Vagina (tissue), 2 donors: ENCODE data around the gene MAK.
A peak's percentile ranks its signal among the peaks of the same experiment; 100 is the strongest.

Experiments used
- POLR2A ChIP-seq, 2 donors: fragments of 450-650 bp; IDR thresholded peaks; one replicate each; pipeline ENCODE4 v1.6.1; 2017; ENCODE audit warnings: antibody characterized with exemption in 2 of 2, mild to moderate bottlenecking in 2 of 2, moderate library complexity in 2 of 2
- POLR2AphosphoS5 ChIP-seq, 2 donors: sonication (generic); formaldehyde crosslinking; IDR thresholded peaks; one replicate each; pipeline ENCODE4 v1.9.0; 2017; ENCODE audit warnings: antibody characterized with exemption in 2 of 2, mild to moderate bottlenecking in 2 of 2, low read depth in 1 of 2; ENCODE audit not compliant: insufficient read depth in 1 of 2
- TF ChIP-seq, protein P1 (sequence below), 3 experiments: fragments of 450-650 bp in 2 of 3; fragments of 200-600 bp in 1 of 3; sonication (generic) in 1 of 3; IDR thresholded peaks; one replicate each; pipeline ENCODE4 v1.5.1; 2017 to 2019; ENCODE audit warnings: antibody characterized with exemption in 3 of 3, mild to moderate bottlenecking in 2 of 3, moderate library complexity in 2 of 3

DNA sequence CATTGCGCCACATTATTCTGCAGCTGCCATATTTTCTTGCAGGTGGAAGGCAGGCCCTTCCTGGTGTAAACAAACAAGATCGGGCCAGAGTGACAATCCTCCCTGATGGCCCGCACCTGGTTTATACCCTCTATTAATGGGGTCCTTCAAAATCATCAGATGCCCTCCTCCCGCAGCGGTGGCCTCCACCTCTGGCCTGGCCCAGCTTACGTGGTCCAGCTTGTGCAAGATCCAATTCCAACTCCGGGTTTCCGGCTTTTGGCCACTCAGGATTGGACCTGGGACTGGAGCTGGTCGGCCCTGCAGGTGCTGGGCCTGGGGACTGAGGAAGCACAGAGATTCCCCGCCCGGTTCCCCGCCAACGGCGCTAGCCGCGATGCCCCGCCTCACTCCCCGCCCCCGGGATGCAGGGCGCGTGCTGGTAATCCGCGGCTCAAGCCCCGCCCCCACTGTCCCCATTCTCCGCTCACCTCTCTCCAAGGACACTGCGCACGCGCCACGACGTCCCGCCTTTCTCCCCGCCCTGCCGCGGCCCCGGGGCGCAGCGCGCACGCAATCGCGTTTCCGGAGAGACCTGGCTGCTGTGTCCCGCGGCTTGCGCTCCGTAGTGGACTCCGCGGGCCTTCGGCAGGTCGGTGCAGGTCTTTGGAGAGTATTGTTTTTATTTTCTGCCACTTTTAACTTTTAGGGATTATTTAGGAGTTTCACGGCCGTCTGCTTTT is 90.9 kb downstream of the MAK start, which contains the start of gene TMEM14B:
- TF ChIP-seq, protein P1, sequence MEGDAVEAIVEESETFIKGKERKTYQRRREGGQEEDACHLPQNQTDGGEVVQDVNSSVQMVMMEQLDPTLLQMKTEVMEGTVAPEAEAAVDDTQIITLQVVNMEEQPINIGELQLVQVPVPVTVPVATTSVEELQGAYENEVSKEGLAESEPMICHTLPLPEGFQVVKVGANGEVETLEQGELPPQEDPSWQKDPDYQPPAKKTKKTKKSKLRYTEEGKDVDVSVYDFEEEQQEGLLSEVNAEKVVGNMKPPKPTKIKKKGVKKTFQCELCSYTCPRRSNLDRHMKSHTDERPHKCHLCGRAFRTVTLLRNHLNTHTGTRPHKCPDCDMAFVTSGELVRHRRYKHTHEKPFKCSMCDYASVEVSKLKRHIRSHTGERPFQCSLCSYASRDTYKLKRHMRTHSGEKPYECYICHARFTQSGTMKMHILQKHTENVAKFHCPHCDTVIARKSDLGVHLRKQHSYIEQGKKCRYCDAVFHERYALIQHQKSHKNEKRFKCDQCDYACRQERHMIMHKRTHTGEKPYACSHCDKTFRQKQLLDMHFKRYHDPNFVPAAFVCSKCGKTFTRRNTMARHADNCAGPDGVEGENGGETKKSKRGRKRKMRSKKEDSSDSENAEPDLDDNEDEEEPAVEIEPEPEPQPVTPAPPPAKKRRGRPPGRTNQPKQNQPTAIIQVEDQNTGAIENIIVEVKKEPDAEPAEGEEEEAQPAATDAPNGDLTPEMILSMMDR (IDR thresholded peaks at IDR 0.05) = no peak
- TF ChIP-seq POLR2A (IDR thresholded peaks at IDR 0.05) (peak in 1 of 2 donors; percentile 33), POLR2AphosphoS5 (IDR thresholded peaks at IDR 0.05; ENCODE audit: insufficient read depth in 1 of 2, low read depth in 1 of 2) (peak; percentile 92 to 94)
